GM10248 (cell line): ENCODE results near the gene BIN2.

Source experiments
- CTCF ChIA-PET: fragments of 300-600 bp; sonication (Branson Sonifier 250); formaldehyde crosslinking; extraction: SDS; loops from one replicate; lab custom pipeline; 2021; ENCODE audit warnings: antibody characterized with exemption; lab: Yijun Ruan, JAX
- POLR2A ChIA-PET: fragments of 350-650 bp; sonication (Branson Sonifier 250); formaldehyde crosslinking; extraction: SDS; loops from one replicate; lab custom pipeline; 2020; ENCODE audit warnings: antibody characterized with exemption; lab: Yijun Ruan, JAX
- DNase-seq: peaks from one replicate; pipeline ENCODE4 v3.0.0; 2012; ENCODE audit errors: extremely low spot score
- CTCF ChIP-seq: IDR thresholded peaks from 2 replicates; pipeline ENCODE4 v1.5.1; 2012; ENCODE audit warnings: mild to moderate bottlenecking, low read depth; ENCODE audit errors: extremely low read depth, missing control alignments, control extremely low read depth

BIN2 gene

DNA sequence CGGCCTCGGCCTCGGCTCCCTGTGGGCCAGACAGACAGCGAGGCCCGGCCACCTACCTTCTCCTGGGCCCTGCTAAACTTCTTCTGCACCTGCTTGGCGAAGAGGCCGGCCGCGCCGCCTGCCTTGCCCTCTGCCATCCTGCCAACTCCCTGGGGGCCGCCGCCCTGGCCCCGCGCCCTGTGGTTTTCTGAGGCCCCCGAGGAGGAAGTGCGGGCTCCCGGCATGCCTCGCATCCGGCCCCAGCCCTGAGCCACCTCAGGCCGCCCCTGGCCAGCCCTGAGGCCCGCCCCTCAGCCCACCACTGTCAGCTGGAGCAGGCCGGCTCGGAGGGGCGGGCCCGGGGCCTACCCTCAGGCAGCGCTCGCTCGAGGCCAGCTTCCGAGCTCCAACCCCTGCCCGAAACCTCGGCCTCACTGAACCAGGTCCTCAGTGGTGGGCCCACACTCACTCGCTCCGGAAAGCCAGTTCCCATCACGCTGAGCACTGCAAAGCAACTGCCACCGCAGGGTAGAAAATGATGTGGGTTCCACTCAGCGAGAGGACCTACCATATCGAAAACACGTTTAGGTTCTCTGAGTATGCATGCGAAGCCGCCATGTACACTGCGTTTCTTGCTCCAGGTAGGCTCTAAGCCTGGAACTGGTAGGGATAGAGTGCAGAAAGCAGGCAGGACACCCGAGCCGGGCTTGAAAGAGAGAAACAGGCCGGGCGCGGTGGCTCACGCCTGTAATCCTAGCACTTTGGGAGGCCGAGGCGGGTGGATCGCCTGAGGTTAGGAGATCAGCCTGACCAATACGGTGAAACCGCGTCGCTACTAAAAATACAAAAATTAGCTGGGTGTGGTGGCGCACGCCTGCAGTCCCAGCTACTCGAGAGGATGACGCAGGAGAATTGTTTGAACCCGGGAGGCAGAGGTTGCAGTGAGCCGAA lies at the start of gene BIN2:
Gene BIN2, minus strand, starts transcription at position 209 of the 930 bp plus-strand sequence. Its CDS starts 72 bp downstream, at position 137.
- no peak for TF ChIP-seq CTCF
- CTCF ChIA-PET, result interaction anchor here (4.8 to 8.4 kb wide), 2 partner anchors 16 kb away, joined by 48 to 54 read pairs; no protein-coding TSS in a partner anchor
- DNase-seq, result peak; percentile 86
- POLR2A ChIA-PET, result no interaction called here

DNA sequence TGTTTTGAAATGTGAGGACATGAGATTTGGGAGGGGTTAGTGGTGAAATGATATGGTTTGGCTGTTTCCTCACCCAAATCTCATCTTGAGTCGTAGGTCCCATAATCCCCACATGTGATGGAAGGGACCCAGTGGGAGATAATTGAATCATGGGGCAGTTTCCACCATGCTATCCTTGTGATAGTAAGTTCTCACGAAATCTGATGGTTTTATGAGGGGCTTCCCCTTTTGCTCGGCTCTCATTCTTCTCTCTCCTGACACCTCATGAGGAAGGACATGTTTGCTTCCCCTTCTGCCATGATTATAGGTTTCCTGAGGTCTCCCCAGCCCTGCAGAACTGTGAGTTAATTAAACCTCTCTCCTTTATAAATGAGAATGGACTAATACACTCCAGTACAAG lies 49.2 kb upstream of the BIN2 start:
- TF ChIP-seq CTCF, result no peak
- DNase-seq, result no peak
- CTCF ChIA-PET, result no interaction called here
- POLR2A ChIA-PET, result no interaction called here

DNA sequence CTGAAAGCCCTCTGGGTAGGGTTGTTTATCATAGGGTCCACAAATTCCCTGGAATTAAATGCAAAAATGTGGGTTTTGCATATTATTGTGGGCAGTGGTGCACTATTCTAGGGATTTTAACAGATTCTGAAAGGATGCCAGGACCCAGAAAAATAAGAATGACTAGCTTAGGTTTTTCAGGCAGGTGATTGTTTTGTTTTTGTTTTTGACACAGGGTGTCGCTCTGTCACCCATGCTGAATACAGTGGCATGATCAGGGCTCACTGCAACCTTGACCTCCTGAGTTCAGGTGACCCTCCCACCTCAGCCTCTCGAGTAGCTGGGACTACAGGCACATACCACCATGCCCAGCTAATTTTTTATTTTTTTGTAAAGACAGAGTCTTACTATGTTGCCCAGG lies 48.0 kb upstream of the BIN2 start:
- ChIA-PET POLR2A (no interaction called here), CTCF (interaction anchor here (0.8 to 1.8 kb wide), 4 partner anchors 11 to 27 kb away, joined by 3 to 6 read pairs (median 4); partner anchors contain the start of gene GALNT6)
- DNase-seq, result no peak
- TF ChIP-seq CTCF, result no peak

DNA sequence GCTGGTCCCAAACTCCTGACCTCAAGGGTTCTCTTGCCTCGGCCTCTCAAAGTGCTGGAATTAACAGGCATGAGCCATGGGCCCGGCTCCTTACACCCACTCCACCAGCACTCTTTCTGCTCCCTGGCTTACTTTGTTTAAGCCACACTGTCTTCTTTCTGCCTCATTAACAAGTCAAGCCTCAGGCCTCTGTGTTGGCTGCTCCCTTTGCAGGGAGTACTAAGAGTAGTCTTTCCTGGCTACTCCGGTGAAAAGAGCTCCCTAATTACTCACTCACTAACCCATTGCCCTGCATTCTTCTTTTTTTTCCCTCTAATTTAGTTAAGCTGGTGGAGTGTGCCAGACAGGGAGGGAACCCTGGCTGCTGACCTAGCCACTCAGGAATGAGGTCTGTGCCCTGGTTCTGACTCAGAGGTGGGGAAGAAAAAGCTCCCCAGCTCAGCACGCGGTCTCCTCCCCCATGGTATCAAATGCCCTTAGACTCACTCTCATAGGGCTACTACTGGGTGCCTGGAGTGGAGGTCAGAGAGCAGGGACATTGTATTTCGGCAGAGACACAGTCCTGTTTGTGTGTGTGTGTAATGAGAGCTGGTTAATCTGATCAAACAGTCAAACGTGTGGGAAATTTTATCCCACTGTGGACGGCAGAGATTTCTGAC lies 47.5 kb upstream of the BIN2 start:
- no peak for DNase-seq
- POLR2A ChIA-PET, result no interaction called here
- no peak for TF ChIP-seq CTCF
- CTCF ChIA-PET, result interaction anchor here (0.8 to 1.8 kb wide), 4 partner anchors 10 to 27 kb away, joined by 3 to 6 read pairs (median 4); partner anchors contain the start of gene GALNT6

GRCh38 chr12:51370667-51371066 lies 46.7 kb upstream of the BIN2 start:
- ChIA-PET CTCF (no interaction called here), POLR2A (no interaction called here)
- no peak for TF ChIP-seq CTCF
- no peak for DNase-seq

DNA sequence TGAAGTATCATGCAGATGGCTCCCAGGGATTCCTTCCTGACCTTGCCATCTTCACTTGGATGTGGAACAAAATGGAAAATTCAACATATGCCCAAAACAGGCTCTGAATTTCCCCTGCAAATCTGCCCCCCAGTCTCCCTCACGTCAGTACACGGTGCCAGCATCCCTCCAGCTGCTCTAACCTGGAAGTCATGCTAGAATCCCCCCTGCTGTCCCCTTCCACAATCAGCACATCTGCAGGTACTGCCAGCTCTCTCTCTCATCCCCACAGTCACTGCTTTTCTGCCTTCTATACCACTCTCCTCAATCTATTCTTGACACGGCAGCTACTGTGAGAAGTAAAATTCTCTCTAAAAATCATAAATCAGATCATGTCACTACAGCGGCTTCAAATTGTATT lies 45.6 kb upstream of the BIN2 start:
- POLR2A ChIA-PET, result interaction anchor here (1.0 to 1.1 kb wide), 2 partner anchors 20 to 286 kb away, joined by 4 to 8 read pairs; partner anchors contain the start of gene CSRNP2
- no peak for DNase-seq
- no peak for TF ChIP-seq CTCF
- CTCF ChIA-PET, result interaction anchor here (0.7 to 1.4 kb wide), 7 partner anchors 9 to 100 kb away, joined by 3 to 4 read pairs (median 3); no protein-coding TSS in a partner anchor
